SK-N-SH treated with all-trans-retinoic acid at 6 μM for 48 hours (cell line): ENCODE data around the gene FIBCD1.

ENCODE experiments used
- ARNTL ChIP-seq: fragments of 450-650 bp; formaldehyde crosslinking; IDR thresholded peaks from 2 replicates; pipeline ENCODE4 v1.5.0; 2020; ENCODE audit warnings: low read depth, mild to moderate bottlenecking, moderate library complexity, borderline replicate concordance
- GLIS3 ChIP-seq: fragments of 250-450 bp; sonication (Bioruptor Pico); IDR thresholded peaks from 2 replicates; pipeline ENCODE4 v1.5.0; 2020; ENCODE audit warnings: mild to moderate bottlenecking, moderate library complexity
- POU6F1 ChIP-seq: fragments of 250-450 bp; sonication (Bioruptor Pico); IDR thresholded peaks from 2 replicates; pipeline ENCODE4 v1.8.0; 2021; ENCODE audit warnings: low read depth, mild to moderate bottlenecking, moderate library complexity, borderline replicate concordance

- TF ChIP-seq GLIS3 (CRISPR knock-in tag) (no peak), ARNTL (CRISPR knock-in tag) (no peak), POU6F1 (no peak)
Measured at GRCh38 chr9:130881516-130881915, 57.5 kb downstream of the FIBCD1 start.
